HepG2 (cell line): ENCODE results near the gene SYTL1. TPM values are rescaled to one million over a fixed set of nuclear protein-coding genes. Genes with fewer than 3 reads are reported as not detected.

ENCODE experiments used
- CHCHD3 ChIP-seq: sonication (generic); formaldehyde crosslinking; IDR thresholded peaks from 2 replicates; pipeline ENCODE4 v1.8.0; 2022; ENCODE audit warnings: mild to moderate bottlenecking, missing genetic modification reagents, moderate library complexity
- FLYWCH1 ChIP-seq: sonication (generic); formaldehyde crosslinking; IDR thresholded peaks from 2 replicates; pipeline ENCODE4 v1.8.1; 2023; ENCODE audit warnings: mild to moderate bottlenecking, missing genetic modification reagents
- KDM2A ChIP-seq: sonication (generic); formaldehyde crosslinking; IDR thresholded peaks from 2 replicates; pipeline ENCODE4 v1.4.0; 2020; ENCODE audit warnings: low read depth, missing genetic modification reagents, borderline replicate concordance
- MLLT10 ChIP-seq: sonication (generic); formaldehyde crosslinking; IDR thresholded peaks from 2 replicates; pipeline ENCODE4 v1.4.0; 2020; ENCODE audit warnings: missing genetic modification reagents
- NCOR1 ChIP-seq: fragments of 200-600 bp; sonication (generic); IDR thresholded peaks from 2 replicates; pipeline ENCODE4 v1.7.0; 2017; ENCODE audit warnings: antibody characterized with exemption, low read length, borderline replicate concordance
- PCBP2 ChIP-seq: fragments of 200-400 bp; formaldehyde crosslinking; optimal IDR thresholded peaks from 2 replicates; pipeline ENCODE3; 2018; ENCODE audit warnings: low read length, low read depth; ENCODE audit not compliant: poor library complexity, severe bottlenecking
- RARG ChIP-seq: sonication (generic); formaldehyde crosslinking; IDR thresholded peaks from 2 replicates; pipeline ENCODE4 v1.4.0; 2020; ENCODE audit warnings: low read depth, mild to moderate bottlenecking, missing genetic modification reagents
- RBM39 ChIP-seq: fragments of 200-400 bp; formaldehyde crosslinking; IDR thresholded peaks from one replicate; pipeline ENCODE4 v1.6.1; 2018; ENCODE audit warnings: antibody characterized with exemption, mild to moderate bottlenecking, low read depth, low read length; ENCODE audit not compliant: poor library complexity, severe bottlenecking
- SOX13 ChIP-seq, 3 experiments: fragments of 450-650 bp in 1 of 3; sonication (generic) in 1 of 3; formaldehyde crosslinking in 1 of 3; IDR thresholded peaks in 2 of 3; conservative IDR thresholded peaks in 1 of 3; 2 replicates each; pipeline versions ENCODE4 v1.5.0 to v1.6.1; 2016 to 2020; ENCODE audit warnings: antibody characterized with exemption in 1 of 3, mild to moderate bottlenecking in 1 of 3, missing compliant biosample characterization in 1 of 3, missing genetic modification reagents in 1 of 3, moderate library complexity in 1 of 3
- ZBTB1 ChIP-seq: sonication (generic); formaldehyde crosslinking; IDR thresholded peaks from 2 replicates; pipeline ENCODE4 v1.4.0; 2020; ENCODE audit warnings: missing genetic modification reagents, borderline replicate concordance
- ZNF20 ChIP-seq: sonication (generic); formaldehyde crosslinking; IDR thresholded peaks from 2 replicates; pipeline ENCODE4 v1.4.0; 2020; ENCODE audit warnings: mild to moderate bottlenecking, moderate library complexity, missing genetic modification reagents
- ZNF205 ChIP-seq: IDR thresholded peaks from 2 replicates; pipeline ENCODE4 v1.6.1; 2018; ENCODE audit warnings: missing biosample characterization, missing genetic modification reagents
- ZNF33B ChIP-seq: sonication (generic); formaldehyde crosslinking; IDR thresholded peaks from 2 replicates; pipeline ENCODE4 v1.5.1; 2020; ENCODE audit warnings: mild to moderate bottlenecking, missing genetic modification reagents
- ZNF343 ChIP-seq: sonication (generic); formaldehyde crosslinking; IDR thresholded peaks from 2 replicates; pipeline ENCODE4 v1.4.0; 2020; ENCODE audit warnings: mild to moderate bottlenecking, missing genetic modification reagents
- polyA plus RNA-seq, 8 experiments: library from polyadenylated mRNA; depleted of rRNA in 3 of 8; stranded (reverse) in 7 of 8; unstranded in 1 of 8; fragments of >200 nt; fragmentation: Illumina TruSeq in 4 of 8; extraction: Trizol in 4 of 8; gene quantifications; 2 replicates each; pipeline versions ENCODE4 v1.2.1 to v1.2.3, GENCODE V29; 2011 to 2016; ENCODE audit warnings: low read depth in 4 of 8, missing spikeins in 1 of 8, mixed read lengths in 1 of 8; ENCODE audit not compliant: insufficient read depth in 1 of 8
- total RNA-seq, 5 experiments: library from RNA; depleted of rRNA; stranded (reverse); fragments of >200 nt; fragmentation: Illumina TruSeq; extraction: Trizol; gene quantifications; 2 replicates each; pipeline ENCODE4 v1.2.3, GENCODE V29; 2016; ENCODE audit warnings: low read depth in 1 of 5
- TF ChIP-seq, protein P1 (sequence below): sonication (generic); formaldehyde crosslinking; IDR thresholded peaks from 2 replicates; pipeline ENCODE4 v1.5.0; 2020; ENCODE audit warnings: missing genetic modification reagents
- TF ChIP-seq, protein P2 (sequence below): IDR thresholded peaks from 2 replicates; pipeline ENCODE4 v1.6.1; 2016; ENCODE audit warnings: mild to moderate bottlenecking
- TF ChIP-seq, protein P3 (sequence below): sonication (generic); formaldehyde crosslinking; IDR thresholded peaks from 2 replicates; pipeline ENCODE4 v1.4.0; 2020; ENCODE audit warnings: mild to moderate bottlenecking, missing genetic modification reagents
- TF ChIP-seq, protein P4 (sequence below): sonication (generic); formaldehyde crosslinking; IDR thresholded peaks from 2 replicates; pipeline ENCODE4 v1.5.0; 2020; ENCODE audit warnings: missing genetic modification reagents

SYTL1 gene
- total and polyA plus RNA-seq, 2 of the 13 experiments (the other 11 are each of a cell fraction or from before 2014, with no cell fraction given): 11.1 to 17.8 TPM

DNA sequence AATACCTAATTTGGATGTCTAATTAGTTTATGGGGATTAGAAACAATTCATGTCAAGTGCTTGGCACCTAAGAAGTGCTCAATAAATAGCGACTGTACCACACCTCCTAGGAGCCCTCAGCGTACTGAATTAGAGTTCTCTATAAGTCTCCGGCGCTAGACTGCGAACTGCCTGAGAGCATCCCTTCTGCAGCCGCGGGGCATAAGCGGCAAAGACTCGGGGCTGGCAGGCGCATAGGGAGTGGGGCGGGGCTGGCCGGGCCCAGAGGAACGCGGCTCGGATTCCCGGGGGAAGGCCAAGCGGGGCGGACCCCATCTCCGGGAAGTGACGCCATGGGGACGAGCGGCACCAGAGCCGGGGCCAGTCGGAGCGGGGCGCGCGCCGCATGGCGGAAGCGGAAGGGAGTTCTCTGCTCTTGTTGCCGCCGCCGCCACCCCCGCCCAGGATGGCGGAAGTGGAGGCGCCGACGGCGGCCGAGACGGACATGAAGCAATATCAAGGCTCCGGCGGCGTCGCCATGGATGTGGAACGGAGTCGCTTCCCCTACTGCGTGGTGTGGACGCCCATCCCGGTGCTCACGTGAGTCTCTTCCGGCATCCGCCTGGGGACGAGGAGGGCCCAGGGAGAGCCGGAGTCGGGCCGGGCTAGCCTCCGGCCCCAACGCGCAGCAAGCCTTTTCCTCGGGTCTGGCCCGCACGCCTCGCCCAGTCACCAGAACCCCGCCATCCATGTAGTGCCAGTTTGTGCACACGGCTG lies 19.8 kb upstream of the SYTL1 start, which contains the start of gene TMEM222 (continued):
- TF ChIP-seq PCBP2 (no peak), RARG (CRISPR knock-in tag) (no peak), ZNF205 (CRISPR knock-in tag) (peak; percentile 76), RBM39 (peak; percentile 43), KDM2A (CRISPR knock-in tag) (peak; percentile 96), ZNF33B (CRISPR knock-in tag) (no peak), MLLT10 (CRISPR knock-in tag) (no peak), NCOR1 (peak; percentile 72; the same call in 1 of the 2 replicates), ZNF343 (CRISPR knock-in tag) (no peak), ZNF20 (CRISPR knock-in tag) (no peak), SOX13 (IDR thresholded peaks at IDR 0.05) (no peak), SOX13 (CRISPR knock-in tag; conservative IDR thresholded peaks at IDR 0.05 in 1 of 2, IDR thresholded peaks at IDR 0.05 in 1 of 2) (peak in 1 of 2 experiments; percentile 60; a peak in 2 of 4 replicates), CHCHD3 (CRISPR knock-in tag) (peak; percentile 89; the same call in 1 of the 2 replicates), ZBTB1 (0 out of 2 replicates have a peak, but pooled peaks have one; percentile 59), FLYWCH1 (CRISPR knock-in tag) (0 out of 2 replicates have a peak, but pooled peaks have one; percentile 5)
- TF ChIP-seq, protein P1, sequence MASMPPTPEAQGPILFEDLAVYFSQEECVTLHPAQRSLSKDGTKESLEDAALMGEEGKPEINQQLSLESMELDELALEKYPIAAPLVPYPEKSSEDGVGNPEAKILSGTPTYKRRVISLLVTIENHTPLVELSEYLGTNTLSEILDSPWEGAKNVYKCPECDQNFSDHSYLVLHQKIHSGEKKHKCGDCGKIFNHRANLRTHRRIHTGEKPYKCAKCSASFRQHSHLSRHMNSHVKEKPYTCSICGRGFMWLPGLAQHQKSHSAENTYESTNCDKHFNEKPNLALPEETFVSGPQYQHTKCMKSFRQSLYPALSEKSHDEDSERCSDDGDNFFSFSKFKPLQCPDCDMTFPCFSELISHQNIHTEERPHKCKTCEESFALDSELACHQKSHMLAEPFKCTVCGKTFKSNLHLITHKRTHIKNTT (CRISPR knock-in tag): no peak
- TF ChIP-seq, protein P2, sequence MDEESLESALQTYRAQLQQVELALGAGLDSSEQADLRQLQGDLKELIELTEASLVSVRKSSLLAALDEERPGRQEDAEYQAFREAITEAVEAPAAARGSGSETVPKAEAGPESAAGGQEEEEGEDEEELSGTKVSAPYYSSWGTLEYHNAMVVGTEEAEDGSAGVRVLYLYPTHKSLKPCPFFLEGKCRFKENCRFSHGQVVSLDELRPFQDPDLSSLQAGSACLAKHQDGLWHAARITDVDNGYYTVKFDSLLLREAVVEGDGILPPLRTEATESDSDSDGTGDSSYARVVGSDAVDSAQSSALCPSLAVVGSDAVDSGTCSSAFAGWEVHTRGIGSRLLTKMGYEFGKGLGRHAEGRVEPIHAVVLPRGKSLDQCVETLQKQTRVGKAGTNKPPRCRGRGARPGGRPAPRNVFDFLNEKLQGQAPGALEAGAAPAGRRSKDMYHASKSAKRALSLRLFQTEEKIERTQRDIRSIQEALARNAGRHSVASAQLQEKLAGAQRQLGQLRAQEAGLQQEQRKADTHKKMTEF (CRISPR knock-in tag): peak; percentile 99
- TF ChIP-seq, protein P3, sequence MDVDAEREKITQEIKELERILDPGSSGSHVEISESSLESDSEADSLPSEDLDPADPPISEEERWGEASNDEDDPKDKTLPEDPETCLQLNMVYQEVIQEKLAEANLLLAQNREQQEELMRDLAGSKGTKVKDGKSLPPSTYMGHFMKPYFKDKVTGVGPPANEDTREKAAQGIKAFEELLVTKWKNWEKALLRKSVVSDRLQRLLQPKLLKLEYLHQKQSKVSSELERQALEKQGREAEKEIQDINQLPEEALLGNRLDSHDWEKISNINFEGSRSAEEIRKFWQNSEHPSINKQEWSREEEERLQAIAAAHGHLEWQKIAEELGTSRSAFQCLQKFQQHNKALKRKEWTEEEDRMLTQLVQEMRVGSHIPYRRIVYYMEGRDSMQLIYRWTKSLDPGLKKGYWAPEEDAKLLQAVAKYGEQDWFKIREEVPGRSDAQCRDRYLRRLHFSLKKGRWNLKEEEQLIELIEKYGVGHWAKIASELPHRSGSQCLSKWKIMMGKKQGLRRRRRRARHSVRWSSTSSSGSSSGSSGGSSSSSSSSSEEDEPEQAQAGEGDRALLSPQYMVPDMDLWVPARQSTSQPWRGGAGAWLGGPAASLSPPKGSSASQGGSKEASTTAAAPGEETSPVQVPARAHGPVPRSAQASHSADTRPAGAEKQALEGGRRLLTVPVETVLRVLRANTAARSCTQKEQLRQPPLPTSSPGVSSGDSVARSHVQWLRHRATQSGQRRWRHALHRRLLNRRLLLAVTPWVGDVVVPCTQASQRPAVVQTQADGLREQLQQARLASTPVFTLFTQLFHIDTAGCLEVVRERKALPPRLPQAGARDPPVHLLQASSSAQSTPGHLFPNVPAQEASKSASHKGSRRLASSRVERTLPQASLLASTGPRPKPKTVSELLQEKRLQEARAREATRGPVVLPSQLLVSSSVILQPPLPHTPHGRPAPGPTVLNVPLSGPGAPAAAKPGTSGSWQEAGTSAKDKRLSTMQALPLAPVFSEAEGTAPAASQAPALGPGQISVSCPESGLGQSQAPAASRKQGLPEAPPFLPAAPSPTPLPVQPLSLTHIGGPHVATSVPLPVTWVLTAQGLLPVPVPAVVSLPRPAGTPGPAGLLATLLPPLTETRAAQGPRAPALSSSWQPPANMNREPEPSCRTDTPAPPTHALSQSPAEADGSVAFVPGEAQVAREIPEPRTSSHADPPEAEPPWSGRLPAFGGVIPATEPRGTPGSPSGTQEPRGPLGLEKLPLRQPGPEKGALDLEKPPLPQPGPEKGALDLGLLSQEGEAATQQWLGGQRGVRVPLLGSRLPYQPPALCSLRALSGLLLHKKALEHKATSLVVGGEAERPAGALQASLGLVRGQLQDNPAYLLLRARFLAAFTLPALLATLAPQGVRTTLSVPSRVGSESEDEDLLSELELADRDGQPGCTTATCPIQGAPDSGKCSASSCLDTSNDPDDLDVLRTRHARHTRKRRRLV (CRISPR knock-in tag): peak; percentile 70; the same call in 1 of the 2 replicates
- TF ChIP-seq, protein P4, sequence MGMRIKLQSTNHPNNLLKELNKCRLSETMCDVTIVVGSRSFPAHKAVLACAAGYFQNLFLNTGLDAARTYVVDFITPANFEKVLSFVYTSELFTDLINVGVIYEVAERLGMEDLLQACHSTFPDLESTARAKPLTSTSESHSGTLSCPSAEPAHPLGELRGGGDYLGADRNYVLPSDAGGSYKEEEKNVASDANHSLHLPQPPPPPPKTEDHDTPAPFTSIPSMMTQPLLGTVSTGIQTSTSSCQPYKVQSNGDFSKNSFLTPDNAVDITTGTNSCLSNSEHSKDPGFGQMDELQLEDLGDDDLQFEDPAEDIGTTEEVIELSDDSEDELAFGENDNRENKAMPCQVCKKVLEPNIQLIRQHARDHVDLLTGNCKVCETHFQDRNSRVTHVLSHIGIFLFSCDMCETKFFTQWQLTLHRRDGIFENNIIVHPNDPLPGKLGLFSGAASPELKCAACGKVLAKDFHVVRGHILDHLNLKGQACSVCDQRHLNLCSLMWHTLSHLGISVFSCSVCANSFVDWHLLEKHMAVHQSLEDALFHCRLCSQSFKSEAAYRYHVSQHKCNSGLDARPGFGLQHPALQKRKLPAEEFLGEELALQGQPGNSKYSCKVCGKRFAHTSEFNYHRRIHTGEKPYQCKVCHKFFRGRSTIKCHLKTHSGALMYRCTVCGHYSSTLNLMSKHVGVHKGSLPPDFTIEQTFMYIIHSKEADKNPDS (CRISPR knock-in tag): no peak; the same call in 1 of the 2 replicates
